ENCODE measurements around the gene GANAB.

GRCh38 chr11:62671236-62671607 is 24.8 kb upstream of the GANAB start:
- TF ChIP-seq, protein P1, sequence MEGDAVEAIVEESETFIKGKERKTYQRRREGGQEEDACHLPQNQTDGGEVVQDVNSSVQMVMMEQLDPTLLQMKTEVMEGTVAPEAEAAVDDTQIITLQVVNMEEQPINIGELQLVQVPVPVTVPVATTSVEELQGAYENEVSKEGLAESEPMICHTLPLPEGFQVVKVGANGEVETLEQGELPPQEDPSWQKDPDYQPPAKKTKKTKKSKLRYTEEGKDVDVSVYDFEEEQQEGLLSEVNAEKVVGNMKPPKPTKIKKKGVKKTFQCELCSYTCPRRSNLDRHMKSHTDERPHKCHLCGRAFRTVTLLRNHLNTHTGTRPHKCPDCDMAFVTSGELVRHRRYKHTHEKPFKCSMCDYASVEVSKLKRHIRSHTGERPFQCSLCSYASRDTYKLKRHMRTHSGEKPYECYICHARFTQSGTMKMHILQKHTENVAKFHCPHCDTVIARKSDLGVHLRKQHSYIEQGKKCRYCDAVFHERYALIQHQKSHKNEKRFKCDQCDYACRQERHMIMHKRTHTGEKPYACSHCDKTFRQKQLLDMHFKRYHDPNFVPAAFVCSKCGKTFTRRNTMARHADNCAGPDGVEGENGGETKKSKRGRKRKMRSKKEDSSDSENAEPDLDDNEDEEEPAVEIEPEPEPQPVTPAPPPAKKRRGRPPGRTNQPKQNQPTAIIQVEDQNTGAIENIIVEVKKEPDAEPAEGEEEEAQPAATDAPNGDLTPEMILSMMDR (IDR thresholded peaks at IDR 0.05 in 4 of 5, conservative IDR thresholded peaks at IDR 0.05 in 1 of 5): no peak
- no peak for TF ChIP-seq POLR2A (IDR thresholded peaks at IDR 0.05)
